K562 (cell line): ENCODE results near the gene NUP85. TPM values are rescaled to one million over a fixed set of nuclear protein-coding genes. Genes with fewer than 3 reads are reported as not detected.
A peak's percentile ranks its signal among the peaks of the same experiment; 100 is the strongest.

Source experiments
- BMI1 ChIP-seq: fragments of 150-350 bp; IDR thresholded peaks from 2 replicates; pipeline ENCODE4 v1.6.1; 2014; ENCODE audit warnings: low read length
- CBX5 ChIP-seq: IDR thresholded peaks from 2 replicates; pipeline ENCODE4 v1.6.1; 2014; ENCODE audit warnings: low read depth, borderline replicate concordance
- ELK3 ChIP-seq: fragments of 450-650 bp; formaldehyde crosslinking; IDR thresholded peaks from 2 replicates; pipeline ENCODE4 v1.4.0; 2020; ENCODE audit warnings: mild to moderate bottlenecking
- MEIS2 ChIP-seq: fragments of 450-650 bp; IDR thresholded peaks from 2 replicates; pipeline ENCODE4 v1.6.1; 2014; ENCODE audit warnings: mild to moderate bottlenecking; ENCODE audit not compliant: partially characterized antibody
- MGA ChIP-seq: fragments of 450-650 bp; IDR thresholded peaks from 2 replicates; pipeline ENCODE4 v1.6.1; 2016; ENCODE audit warnings: mild to moderate bottlenecking, moderate library complexity
- PBX2 ChIP-seq, 2 experiments: IDR thresholded peaks in 1 of 2; conservative IDR thresholded peaks in 1 of 2; 2 replicates each; pipeline ENCODE4 v1.6.1; 2016; ENCODE audit warnings: low read depth in 2 of 2, mild to moderate bottlenecking in 1 of 2, missing compliant biosample characterization in 1 of 2, missing genetic modification characterization in 1 of 2, moderate library complexity in 1 of 2
- POLR2AphosphoS5 ChIP-seq: IDR thresholded peaks from 2 replicates; pipeline ENCODE4 v1.6.1; 2011; ENCODE audit warnings: mild to moderate bottlenecking, low read depth, low read length, moderate library complexity; ENCODE audit not compliant: control insufficient read depth, insufficient read depth
- TAF7 ChIP-seq: fragments of 450-650 bp; IDR thresholded peaks from 2 replicates; pipeline ENCODE4 v1.6.1; 2016; ENCODE audit warnings: missing genetic modification characterization, missing compliant biosample characterization
- TAF9B ChIP-seq: fragments of 450-650 bp; IDR thresholded peaks from 2 replicates; pipeline ENCODE4 v1.6.1; 2018; ENCODE audit warnings: mild to moderate bottlenecking; ENCODE audit not compliant: partially characterized antibody
- ZNF263 ChIP-seq: sonication (generic); formaldehyde crosslinking; IDR thresholded peaks from 2 replicates; pipeline ENCODE4 v1.8.0; 2022; ENCODE audit warnings: mild to moderate bottlenecking, missing genetic modification reagents, borderline replicate concordance
- ZNF436 ChIP-seq: fragments of 250-450, 450-650 bp; sonication (Bioruptor Pico); formaldehyde crosslinking; IDR thresholded peaks from 2 replicates; pipeline ENCODE4 v1.7.0; 2020; ENCODE audit warnings: mild to moderate bottlenecking
- polyA plus RNA-seq, 8 experiments: library from polyadenylated mRNA; depleted of rRNA in 4 of 8; stranded (reverse) in 5 of 8; unstranded in 3 of 8; fragments of >200 nt; fragmentation: Nextera tagmentation in 2 of 8; fragmentation: Illumina TruSeq in 1 of 8; extraction: Ambion mirVana in 2 of 8; extraction: Trizol in 1 of 8; gene quantifications; 2 replicates each; pipeline versions ENCODE4 v1.2.1 to v1.2.3, GENCODE V29; 2011 to 2014; ENCODE audit warnings: inconsistent platforms in 1 of 8, missing spikeins in 1 of 8
- total RNA-seq, 7 experiments: library from RNA; depleted of rRNA in 6 of 7; stranded (reverse); fragments of >200 nt in 6 of 7; fragmentation: Illumina TruSeq in 2 of 7; extraction: Trizol in 2 of 7; gene quantifications; 2 replicates each; pipeline versions ENCODE4 v1.2.1 to v1.2.3, GENCODE V29; 2011 to 2021; ENCODE audit warnings: low replicate concordance in 1 of 7

Gene NUP85
- total and polyA plus RNA-seq, 9 of the 15 experiments (the other 6 are each of a cell fraction or from before 2014, with no cell fraction given): 50.2 to 177 (median 110) TPM

GRCh38 chr17:75261336-75262111, 56.0 kb downstream of the NUP85 start, which contains the start of the genes GGA3 and MRPS7 (continued):
- TF ChIP-seq CBX5: no peak
- TF ChIP-seq ZNF263: no peak; the same call in 1 of the 2 replicates
- peak; percentile 97 for TF ChIP-seq TAF9B
- TF ChIP-seq MGA: no peak
- no peak for TF ChIP-seq PBX2 (CRISPR knock-in tag; IDR thresholded peaks at IDR 0.05; ENCODE audit: low read depth)
- TF ChIP-seq PBX2 (tag; conservative IDR thresholded peaks at IDR 0.05; ENCODE audit: low read depth): no peak
- peak; percentile 87 for TF ChIP-seq POLR2AphosphoS5
- TF ChIP-seq BMI1: no peak
- TF ChIP-seq TAF7: peak; percentile 96
- no peak for TF ChIP-seq ELK3
- TF ChIP-seq ZNF436: 0 out of 2 replicates have a peak, but pooled peaks have one; percentile 56
- TF ChIP-seq MEIS2: no peak
